ENCODE results near the gene RUNX3.

RUNX3 gene

DNA sequence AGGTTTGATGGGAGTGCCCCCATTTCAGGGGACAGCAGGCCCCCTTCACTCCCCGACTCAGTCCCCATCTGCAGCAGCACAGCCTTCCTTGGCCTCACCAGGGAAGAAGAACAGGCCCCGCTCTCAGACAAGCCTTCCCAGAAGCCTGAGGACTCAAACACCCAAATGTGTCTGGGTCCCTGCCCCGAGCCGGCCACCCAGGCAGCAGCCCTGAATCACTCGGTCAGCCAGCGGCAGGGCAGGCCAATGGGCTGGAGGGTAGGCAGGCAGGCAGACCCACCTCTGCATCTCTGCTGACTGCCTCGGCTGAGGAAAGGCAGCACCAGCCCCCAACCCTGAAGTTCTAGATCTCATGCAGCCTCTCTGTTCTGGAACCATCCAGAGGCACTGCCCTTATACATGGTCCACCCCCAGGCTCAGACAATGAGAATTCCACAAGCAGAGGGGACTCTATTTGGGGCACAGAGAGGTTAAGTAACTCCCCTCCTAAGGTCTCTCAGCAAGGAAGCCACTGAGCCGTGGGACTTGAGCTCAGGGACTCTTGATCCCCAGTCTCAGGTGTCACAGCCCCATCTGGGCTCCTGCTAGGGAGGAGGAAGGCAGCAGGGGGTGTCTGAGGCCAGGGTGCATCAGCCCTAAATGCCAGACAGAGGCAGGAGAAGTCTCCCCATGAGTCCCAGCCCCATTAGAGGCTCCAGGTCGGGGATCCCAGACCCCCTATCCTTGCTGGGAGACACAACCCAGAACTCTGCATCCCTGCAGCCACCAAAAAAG, 33.2 kb upstream of the RUNX3 start:
- no peak for DNase-seq

GRCh38 chr1:24961961-24962861, 32.1 kb upstream of the RUNX3 start:
- no peak for DNase-seq

DNA sequence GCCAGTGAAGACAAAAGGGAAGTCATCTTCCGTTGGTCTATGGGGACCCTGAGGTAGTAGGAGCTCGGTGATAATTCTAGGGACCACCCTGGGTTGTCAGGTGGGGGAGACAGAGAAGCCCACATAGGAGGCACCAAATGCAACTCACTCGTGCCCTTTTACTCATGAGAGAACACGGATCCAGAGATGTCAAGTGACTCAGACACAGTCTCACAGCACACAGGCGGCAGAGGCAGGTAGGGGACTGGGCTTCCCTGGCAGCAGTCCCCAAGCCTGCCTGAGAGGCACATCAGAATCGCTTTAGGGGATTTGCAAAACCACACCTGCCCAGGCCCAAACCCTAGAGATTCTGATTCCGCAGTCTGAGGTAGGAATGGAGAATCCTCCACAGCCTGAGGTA, 31.3 kb upstream of the RUNX3 start:
- no peak for DNase-seq

- no peak for DNase-seq
Observed at GRCh38 chr1:24960071-24960801, 30.2 kb upstream of the RUNX3 start.

- no peak for DNase-seq
Observed at GRCh38 chr1:24959623-24959975, 29.5 kb upstream of the RUNX3 start.

GRCh38 chr1:24958766-24959622, 28.9 kb upstream of the RUNX3 start:
- DNase-seq = no peak

DNA sequence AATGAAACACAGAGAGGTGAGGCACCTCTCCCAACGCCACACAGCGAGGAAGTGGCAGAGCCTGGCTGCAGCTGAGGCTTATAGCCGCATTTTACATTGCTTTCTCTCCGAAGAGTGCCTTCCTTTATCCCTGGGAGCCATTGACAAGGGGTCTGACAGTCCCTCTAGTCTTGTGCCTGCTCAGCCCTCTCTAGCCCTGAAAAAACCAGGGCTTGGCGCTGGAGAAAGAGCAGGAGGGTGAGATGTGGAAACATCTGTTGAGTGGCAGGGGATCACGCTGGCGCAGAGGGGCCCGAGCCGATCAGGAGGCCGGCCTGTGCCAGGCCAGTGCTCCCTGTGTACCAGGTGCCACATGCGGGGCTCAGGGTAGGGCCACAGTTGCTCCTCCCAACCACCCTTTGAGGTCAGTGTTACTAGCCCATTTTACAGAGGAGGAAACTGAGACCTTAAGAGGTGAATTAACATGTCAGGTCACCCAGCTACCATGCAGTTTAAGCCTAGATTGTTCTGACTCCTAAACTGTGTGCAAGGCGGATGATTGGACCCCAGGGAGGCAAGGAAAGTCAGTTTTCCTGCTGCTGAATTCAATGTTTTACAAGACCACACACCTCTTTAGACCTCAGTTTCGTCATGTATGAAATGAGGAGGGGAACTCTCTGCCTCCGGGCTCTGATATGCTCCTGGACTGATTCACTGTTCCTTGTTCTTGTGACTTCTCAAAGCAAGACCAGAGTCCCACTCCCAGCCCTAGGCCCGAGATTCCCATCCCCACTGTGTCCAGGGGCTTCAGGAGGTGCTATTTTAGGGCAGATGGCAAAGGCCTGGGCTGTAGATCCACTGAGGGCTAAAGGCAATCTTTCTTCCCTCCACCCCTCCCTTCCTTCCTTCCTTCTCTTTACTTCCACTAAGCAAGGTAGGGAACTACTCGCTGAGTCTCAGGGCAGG, 28.0 kb upstream of the RUNX3 start:
- DNase-seq = no peak

- DNase-seq = no peak
Observed at GRCh38 chr1:24957016-24957807, 27.1 kb upstream of the RUNX3 start.

GRCh38 chr1:24955779-24956365, 25.8 kb upstream of the RUNX3 start:
- DNase-seq = no peak

DNA sequence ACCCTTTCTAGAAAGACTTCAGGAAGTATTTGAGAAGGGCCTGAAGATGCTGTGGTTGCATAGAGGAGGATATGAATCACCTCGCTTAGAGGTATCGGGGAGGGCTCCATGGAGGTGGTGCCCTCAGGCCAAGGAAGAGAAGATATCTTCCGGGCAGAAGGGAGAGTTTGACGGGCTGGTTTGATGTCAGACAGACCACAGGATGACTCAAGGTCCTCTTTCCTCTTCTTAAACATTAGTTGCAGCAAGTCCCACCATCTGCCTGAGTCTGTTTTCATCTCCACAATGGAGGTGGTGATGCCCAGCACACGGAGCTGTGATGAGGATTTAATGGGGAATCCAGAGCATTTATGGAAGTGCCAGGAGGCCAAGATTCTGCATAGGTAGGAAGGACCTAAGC, 25.1 kb upstream of the RUNX3 start:
- DNase-seq = no peak

GRCh38 chr1:24954631-24955030, 24.6 kb upstream of the RUNX3 start:
- no peak for DNase-seq

GRCh38 chr1:24954022-24954421, 23.9 kb upstream of the RUNX3 start:
- no peak for DNase-seq

DNA sequence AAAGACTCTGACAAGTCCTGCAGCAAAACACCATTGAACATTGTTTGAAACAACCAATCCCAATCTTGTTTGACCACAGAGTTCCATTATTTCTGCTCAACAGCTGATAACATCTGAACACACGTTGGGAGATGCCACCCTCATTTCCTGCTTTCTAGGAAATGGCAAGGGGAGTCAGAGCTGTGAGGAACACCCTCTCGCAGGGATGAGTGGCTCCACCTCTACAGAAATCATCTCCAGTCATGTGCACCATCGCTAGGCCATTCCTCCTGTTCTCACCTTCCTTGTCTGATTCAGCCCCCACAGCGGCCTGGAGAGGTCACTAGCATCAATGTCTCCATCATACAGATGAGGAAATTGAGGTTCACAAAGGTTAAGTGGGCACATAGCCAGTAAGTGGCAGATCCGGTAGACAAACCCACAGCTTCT, 22.4 kb upstream of the RUNX3 start:
- DNase-seq = no peak

- DNase-seq = no peak
Observed at GRCh38 chr1:24951810-24952412, 21.8 kb upstream of the RUNX3 start.

DNA sequence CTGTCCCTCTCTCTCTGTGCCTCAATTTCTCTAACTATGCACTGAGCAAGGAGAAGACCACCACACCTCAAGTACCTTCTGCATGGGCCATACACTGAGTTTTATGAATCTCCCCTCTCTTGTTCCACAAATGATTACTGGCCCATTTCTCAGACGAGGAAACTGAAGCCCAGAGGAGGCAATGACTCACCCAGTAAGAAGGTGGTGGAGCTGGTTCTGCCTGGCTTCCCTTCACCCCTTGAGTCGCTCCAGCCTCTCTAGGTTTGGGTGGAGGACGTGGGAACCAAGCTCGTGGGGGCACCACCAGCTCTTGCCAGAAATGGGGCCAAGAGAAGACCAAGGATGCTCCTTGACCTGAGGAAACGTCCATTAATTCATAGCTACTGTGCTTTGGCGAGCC, 21.3 kb upstream of the RUNX3 start:
- no peak for DNase-seq

- DNase-seq = no peak
Observed at GRCh38 chr1:24949331-24949881, 19.3 kb upstream of the RUNX3 start.

DNA sequence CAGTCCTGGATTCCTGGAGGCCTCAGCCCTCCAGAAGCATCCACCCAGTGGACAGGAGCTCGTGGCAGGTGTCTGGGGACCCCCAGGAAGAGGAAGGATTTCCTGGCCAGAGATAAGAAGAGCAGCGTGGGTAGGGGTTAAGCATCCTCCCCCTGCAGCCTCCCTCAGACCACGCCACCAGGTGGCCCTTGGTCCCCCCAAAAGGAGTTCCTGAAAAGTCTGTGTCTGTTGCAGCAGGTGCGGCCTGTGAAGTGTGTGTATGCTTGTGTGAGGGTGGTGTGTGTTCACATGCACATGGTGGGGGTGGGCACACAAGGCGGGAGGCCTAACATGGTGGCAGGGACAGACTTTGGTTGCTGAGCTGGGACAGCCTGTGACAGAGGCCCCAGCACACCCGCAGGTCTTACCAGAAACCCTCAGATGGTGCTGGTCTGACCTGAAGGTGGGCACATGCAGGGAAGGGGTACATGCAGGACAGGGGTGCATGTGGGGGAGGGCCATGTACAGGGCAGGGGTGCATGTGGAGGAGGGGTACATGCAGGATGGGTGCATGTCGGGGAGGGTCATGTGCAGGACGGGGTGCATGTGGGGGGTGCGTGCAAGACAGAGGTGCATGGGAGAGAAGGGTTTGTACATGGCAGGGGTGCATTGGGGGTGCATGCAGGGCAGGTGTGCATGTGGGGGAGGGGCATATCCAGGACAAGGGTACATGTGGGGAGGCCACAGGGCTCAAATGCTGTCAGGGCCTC, 18.2 kb upstream of the RUNX3 start:
- DNase-seq = no peak

DNA sequence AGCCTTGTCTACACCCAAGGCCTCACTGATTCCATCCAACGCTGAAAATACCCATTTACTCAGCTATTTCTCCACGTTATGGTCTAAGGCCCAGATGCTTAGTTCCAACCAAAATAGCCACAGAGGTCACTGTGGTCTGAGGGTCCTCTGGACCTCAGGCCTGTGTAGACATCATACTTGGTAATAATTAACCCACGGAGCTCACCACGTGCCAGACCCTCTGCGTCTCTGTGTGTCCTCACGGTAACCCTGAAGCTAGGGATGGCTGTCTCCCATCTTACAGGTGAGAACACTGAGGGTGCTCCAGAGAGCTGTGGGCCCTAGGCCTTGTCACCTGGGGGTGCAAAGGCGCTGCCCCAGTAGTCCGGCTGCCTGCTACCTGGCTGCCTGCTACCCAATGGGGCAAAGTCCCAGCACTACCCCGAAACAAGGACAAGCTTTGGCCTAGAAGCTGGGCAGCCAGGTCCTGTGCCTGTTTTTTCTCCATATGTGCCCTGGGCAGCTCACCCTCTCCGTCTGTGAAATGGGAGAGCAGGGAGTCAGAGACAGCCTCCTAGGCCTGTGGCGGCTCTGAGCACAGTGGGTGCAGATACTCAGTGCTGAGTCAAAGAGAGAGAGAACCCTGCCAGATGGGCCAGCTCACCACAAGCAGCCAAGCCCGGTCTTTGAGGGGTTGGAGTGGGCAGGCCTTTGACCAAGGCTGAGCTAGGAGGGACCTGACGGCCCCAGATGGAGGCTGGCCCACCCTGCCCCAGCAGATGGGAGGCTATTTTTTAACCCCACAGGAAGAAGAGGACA, 17.0 kb upstream of the RUNX3 start:
- no peak for DNase-seq
